HG03066 (cell line): ENCODE measurements around the gene PRRX2.
"Not testable (repeated sequence)": the region's sequence is repeated elsewhere in the genome, so short reads cannot be mapped to it uniquely, and the experiment has no call there.

Experiments used
- ATAC-seq: cut with Tn5 transposase; IDR thresholded peaks from one replicate; pipeline ENCODE4 v1.9.1; 2021; ENCODE audit warnings: low read depth; ENCODE audit not compliant: unreplicated experiment

Gene PRRX2

GRCh38 chr9:129724456-129725190, 59.2 kb downstream of the PRRX2 start:
- no peak for ATAC-seq

GRCh38 chr9:129725795-129726251, 60.4 kb downstream of the PRRX2 start:
- no peak for ATAC-seq

GRCh38 chr9:129726322-129727160, 61.1 kb downstream of the PRRX2 start:
- no peak for ATAC-seq

- no peak for ATAC-seq
Measured at GRCh38 chr9:129728744-129729143, 63.3 kb downstream of the PRRX2 start.

- ATAC-seq, result no peak
Measured at GRCh38 chr9:129731477-129732085, 66.1 kb downstream of the PRRX2 start.

GRCh38 chr9:129732100-129732499, 66.7 kb downstream of the PRRX2 start:
- no peak for ATAC-seq

- no peak for ATAC-seq
Measured at GRCh38 chr9:129732946-129733631, 67.6 kb downstream of the PRRX2 start.

- no peak for ATAC-seq
Measured at GRCh38 chr9:129733632-129733953, 68.1 kb downstream of the PRRX2 start.

- ATAC-seq, result no peak
Measured at GRCh38 chr9:129735546-129735945, 70.1 kb downstream of the PRRX2 start.

- no peak for ATAC-seq
Measured at GRCh38 chr9:129736334-129736733, 70.9 kb downstream of the PRRX2 start.

- ATAC-seq, result peak; percentile 56
Measured at GRCh38 chr9:129737479-129738274, 72.2 kb downstream of the PRRX2 start.

- no peak for ATAC-seq
Measured at GRCh38 chr9:129739432-129739831, 74.0 kb downstream of the PRRX2 start.

GRCh38 chr9:129740174-129740573, 74.7 kb downstream of the PRRX2 start:
- no peak for ATAC-seq

- no peak for ATAC-seq
Measured at GRCh38 chr9:129740666-129741464, 75.4 kb downstream of the PRRX2 start.

GRCh38 chr9:129745200-129745599, 79.8 kb downstream of the PRRX2 start:
- ATAC-seq, result no peak

GRCh38 chr9:129746092-129746777, 80.8 kb downstream of the PRRX2 start:
- ATAC-seq, result no peak

GRCh38 chr9:129748249-129748648, 82.8 kb downstream of the PRRX2 start:
- ATAC-seq, result no peak

- ATAC-seq, result not testable (repeated sequence)
Measured at GRCh38 chr9:129749052-129749451, 83.6 kb downstream of the PRRX2 start.

- no peak for ATAC-seq
Measured at GRCh38 chr9:129749575-129749974, 84.1 kb downstream of the PRRX2 start.
